NCI-H2196 treated with DMSO at 0.1 percent for 48 hours (cell line): ENCODE results near the gene MITF.

Experiments used
- DNase-seq: peaks from one replicate; lab custom pipeline; 2025; ENCODE audit not compliant: unreplicated experiment; lab: John Stamatoyannopoulos, UW

Gene MITF

DNA sequence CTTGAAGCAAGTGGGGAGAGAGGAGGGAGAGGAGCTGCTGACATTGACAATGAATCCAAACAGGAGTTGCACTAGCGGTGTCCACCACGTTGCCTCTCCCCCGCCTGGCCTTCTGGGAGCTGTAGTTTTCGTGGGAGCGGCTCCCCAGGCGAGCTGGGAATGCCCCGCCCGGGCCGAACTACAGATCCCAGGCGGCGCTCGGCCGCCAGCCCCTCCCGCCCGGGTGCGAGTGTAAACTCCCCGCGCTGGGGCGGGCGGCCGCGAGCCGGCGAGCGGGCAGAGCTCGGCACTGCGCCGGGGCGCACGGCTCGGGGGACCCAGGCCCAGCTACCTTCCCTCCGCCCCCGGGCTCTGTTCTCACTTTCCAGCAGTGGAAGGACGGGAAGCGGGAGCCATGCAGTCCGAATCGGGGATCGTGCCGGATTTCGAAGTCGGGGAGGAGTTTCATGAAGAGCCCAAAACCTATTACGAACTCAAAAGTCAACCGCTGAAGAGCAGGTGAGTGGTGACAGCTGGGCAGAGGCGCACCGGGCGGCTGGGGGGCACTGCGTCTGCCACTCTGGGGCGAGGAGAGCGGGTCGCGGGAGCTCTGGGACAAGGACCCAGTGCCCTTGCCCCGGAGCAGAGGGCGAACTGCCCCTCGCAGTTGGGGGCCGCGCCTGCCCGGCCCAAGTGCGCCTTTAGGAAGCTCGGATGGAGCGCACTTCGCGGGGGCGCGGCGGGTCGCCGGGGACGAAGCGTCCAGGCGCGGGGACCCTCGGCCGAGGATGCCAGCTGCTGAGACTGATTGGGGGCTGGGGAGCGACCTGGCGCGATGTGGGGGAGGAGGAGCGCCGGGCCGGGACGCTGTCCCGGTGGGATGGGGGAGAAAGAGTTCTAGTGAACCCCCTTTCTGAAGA is at the start of gene MITF:
Gene MITF (plus strand): TSS at position 261 of the 899 bp plus-strand sequence. CDS start 134 bp downstream, at position 395.
- DNase-seq: peak; percentile 3

DNA sequence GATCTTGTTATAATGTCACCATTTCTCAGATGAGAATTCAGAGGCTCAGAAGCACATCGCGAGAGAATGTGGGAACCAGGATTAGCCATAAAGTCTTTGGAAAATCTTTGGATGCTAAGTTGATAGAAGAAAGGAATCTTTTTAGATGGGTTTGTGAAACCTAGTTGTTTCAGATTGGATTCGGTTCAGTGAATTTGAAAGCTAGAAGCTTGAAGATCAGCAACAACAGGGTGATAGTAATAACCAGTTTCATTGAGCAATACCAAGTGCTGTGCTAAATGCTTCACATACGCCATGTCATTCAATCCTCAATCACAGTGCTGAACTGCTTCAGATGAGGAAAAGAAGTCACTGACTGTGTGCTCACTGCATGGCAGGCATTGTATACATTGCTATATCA is 47.4 kb upstream of the MITF start:
- DNase-seq: no peak

DNA sequence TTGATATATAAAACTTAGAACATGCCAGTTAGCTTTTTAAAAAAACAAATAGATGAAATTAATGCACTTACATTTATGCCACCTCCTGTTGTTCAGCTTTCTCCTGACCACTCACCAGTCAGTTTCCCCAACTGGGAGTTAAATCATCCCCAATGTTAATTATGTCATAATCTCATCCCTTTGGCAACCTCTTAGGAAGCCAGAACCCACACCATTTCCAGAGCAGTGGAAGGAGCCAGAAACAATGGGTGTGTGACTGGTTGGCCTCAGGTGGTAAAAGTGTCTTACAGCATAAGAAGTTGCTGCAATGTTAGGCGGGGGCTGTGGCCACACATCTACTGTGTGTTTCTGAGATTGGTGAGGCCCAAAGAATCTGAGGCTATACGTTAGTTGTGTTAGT is 46.5 kb upstream of the MITF start:
- no peak for DNase-seq

DNA sequence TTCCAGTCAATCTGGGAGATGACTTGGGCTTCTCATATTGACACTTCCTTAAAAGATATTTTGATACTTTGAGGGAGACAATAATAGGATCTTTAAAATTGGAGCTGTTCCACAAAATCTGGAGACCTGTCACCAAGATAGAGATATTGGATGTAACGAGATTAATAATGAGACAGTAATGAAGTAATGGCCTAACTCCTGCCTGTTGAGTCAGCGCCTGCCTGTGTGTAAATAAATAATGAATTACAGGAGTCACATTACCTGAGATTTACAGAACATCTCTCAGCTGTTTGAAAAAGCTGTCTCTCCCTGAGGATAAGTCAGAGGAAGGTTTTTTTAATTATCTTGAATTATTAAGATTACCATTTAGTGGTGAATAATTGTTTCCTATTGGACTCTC is 43.8 kb upstream of the MITF start:
- DNase-seq: no peak

DNA sequence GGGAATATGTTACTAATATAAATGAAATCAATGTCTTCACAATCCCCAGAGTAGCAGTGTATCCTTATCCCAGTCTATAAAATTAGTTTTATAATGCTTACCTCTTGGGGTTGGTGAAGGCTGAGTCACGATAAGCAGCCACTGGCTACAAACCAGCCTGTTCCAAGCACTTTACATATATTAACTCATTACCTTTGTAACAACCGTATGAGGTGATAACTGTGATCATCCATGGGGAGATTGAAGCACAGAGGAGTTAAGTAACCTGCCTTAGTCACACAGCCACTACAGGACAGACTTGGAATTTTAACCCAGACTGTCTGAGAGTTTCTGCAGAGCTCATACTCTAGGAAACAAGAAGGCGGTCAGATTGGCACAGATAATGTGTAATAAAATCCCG is 43.3 kb upstream of the MITF start:
- no peak for DNase-seq

- DNase-seq: no peak
These were observed 42.9 kb upstream of the MITF start for GRCh38 chr3:69696367-69696766.

DNA sequence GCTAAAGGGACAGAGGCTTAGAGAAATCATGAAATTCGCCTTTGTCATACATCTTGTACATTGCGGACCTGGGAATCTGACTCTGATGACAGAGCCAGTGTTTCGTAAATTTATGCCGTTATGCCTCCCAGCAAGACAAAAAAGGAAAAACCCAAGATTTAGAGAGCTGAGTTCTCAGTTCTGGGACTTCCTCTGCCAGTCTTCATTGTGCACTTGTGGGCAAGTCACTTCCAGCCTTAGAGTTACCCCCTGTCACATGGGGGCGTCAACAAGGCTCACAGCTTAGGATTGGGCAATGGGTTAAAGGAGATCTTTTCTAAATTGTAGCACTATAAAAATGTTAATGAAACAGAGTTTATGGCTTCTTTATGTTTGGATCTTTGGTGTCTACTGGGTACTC is 41.9 kb upstream of the MITF start:
- no peak for DNase-seq

DNA sequence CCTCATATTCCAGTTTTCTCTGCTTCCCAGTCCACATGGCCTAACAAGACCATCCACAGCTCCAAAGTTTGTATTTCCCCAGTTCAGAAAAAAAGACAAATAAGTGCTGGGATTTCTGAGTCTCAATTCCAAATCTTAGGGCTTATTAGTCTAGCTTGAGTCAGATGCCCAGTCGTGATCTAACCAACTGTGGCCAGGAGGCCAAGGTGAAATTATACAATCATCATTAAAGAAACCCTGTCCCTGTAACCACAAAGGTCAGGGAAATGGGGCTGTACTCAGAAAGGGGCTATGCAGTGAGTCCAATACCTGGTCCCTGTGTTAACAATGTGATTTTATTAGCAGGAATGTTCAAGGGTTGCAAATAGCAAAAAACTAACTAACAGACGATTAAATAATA is 40.5 kb upstream of the MITF start:
- DNase-seq: no peak

- no peak for DNase-seq
These were observed 40.1 kb upstream of the MITF start for GRCh38 chr3:69699183-69699582.

DNA sequence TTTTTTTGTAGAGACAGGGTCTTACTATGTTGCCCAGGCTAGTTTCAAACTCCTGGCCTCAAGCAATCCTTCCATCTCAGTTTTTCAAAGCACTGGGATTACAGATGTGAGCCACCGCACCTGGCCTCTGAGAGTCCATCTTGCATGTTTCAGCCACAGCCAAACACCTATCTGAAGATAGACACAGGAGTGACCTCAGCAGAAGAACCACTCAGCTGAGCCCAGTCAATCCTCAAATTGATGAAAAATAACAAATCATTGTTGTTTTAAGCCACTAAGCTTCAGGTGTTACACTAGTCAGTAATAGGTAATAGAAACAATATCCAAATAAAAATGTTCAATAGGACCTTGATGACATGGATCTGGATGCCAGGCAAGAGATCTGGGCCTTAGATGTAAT is 38.3 kb upstream of the MITF start:
- DNase-seq: no peak

DNA sequence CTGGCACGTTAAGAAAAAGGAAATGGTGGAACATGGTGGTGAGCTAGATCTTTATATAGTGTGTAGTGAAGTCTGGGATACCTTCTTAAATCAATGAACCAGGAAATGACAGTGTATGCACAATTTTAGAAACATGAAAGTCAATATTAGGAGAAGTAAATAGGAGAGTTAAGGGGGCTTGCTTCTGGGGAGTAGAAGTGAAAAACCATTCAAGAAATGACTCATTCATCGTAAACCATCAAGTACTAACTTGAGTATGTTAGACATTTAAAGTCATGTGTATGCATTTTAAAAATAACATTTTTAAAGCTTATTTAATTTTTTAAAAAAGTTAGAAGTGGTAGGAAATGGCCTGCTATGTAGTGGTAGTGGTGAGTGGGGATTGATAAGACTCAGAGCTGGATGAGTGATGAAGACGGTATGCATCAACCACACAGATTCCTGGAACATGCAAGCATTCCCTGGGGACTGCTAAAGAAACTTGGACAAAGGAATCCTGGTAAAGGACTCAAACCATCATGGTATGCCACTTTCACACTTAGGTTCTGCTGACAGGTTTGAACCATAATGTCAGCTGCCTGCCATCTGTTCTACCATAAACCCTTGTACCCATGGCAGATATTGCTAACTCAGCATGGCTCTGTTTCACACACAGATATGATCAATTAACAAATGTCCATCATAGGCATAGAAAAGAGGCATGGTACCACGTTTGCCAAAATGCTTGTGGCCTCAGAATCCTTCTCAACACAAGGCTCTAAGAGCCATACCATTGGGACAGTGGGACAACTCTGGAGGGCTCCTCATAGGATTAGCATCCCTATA is 28.9 kb upstream of the MITF start:
- DNase-seq: no peak

- DNase-seq: no peak
These were observed 27.0 kb upstream of the MITF start for GRCh38 chr3:69712269-69712668.

DNA sequence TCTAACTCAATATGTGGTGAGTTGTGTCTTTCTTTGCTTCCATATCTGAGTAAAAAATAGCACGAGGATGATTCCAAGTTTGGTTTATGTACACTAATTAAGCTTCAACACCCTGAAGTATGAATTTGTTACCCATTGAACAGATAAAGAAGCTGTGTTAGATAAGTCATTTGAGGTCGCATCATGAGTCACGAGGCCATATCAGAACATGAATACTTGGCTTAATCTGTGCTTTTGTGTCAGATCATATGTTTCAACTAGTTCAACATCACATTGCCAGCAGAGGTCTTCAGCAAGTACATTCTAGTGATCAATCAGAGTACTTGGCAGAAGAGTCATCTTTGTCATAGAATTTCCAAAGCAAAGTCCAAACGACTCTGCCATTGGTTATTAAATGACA is 26.3 kb upstream of the MITF start:
- DNase-seq: no peak

DNA sequence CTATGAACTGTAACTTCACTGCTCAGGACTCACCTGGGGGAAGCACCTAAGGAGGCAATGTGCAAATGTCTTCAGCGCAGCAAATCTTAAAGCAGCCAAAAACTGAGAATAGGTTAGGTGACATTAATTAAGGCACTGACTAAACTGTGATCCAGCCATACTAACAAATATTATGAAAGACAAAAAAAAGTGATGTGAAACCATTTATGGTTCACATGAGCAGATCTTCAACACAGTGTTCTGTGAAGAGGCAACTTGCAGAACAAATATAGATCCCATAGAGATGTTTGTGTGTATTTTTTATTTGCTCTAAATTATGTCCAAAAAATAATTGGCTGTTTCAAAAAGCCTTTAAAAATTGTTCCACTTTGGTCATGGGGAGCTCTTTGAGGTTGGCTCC is 24.1 kb upstream of the MITF start:
- no peak for DNase-seq

DNA sequence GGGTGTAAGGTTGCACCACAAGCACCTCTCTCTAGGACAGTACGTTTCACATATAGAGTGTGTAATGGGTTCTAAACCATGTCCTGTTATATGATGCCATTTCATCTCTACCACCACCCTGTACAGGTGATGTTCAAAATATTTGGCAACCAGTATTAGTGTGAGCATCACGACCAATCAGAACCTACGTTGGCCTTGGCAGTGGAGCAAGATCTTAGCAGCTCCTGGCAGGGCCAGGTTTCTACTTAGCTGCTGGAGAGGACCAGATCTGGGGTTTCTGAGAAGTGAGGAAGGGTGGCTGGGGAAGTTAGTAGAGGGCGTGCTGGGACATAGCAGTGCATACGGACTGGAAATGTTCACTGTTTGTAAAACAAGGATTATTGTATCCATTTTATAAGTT is 23.1 kb upstream of the MITF start:
- DNase-seq: no peak

- DNase-seq: no peak
These were observed 20.2 kb upstream of the MITF start for GRCh38 chr3:69718866-69719586.

DNA sequence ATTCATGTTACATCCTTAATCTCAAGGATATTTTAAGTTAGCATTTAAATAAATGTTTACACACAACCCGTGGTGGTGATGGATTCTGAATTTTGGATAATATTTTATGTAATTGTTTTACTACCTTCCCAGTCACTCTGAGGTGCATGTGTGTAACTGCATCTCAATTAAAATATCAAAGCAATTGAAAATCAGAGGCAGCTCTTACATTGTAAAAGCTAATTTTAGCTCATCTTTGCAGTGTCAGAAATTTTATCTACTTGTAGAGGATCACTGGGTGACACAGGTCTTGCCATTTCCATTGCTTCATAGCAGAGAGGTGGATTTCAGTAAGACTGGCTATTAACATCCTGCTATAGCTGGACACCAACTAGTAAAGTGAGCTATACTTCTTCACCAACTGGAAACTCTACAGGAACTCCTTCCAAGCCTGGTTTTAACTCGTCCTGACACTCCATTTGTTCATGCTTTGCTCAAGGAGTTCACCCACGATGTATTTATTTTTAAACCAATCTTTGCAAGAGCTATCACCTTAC is 19.6 kb upstream of the MITF start:
- no peak for DNase-seq

- no peak for DNase-seq
These were observed 18.4 kb upstream of the MITF start for GRCh38 chr3:69720824-69721223.

DNA sequence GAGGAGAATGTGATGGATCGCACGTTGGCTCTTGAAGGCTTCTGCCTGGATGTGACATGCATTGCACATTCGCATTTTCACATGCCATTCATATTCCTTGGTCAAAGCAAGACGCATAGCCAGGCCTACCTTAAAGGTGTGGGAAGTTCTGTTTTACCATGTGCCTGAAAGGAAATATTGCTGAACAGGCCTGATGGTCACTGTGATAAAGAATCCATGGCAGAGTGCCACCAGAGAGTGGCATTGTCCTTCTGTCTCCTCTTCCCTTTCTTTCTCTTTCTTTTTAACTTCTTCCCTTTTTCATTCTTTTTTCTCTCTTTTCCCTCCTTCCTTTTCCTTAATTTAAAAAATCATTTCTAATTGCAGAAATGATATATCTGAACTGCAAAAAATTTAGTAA is 15.9 kb upstream of the MITF start:
- DNase-seq: no peak

GRCh38 chr3:69724722-69725435 is 14.4 kb upstream of the MITF start:
- no peak for DNase-seq
